ENCODE measurements around the gene SLC2A2. TPM values are rescaled to one million over a fixed set of nuclear protein-coding genes. Genes with fewer than 3 reads are reported as not detected.

SLC2A2 gene
- total RNA-seq, 1 experiment from 2014 or later = 4.6 TPM

DNA sequence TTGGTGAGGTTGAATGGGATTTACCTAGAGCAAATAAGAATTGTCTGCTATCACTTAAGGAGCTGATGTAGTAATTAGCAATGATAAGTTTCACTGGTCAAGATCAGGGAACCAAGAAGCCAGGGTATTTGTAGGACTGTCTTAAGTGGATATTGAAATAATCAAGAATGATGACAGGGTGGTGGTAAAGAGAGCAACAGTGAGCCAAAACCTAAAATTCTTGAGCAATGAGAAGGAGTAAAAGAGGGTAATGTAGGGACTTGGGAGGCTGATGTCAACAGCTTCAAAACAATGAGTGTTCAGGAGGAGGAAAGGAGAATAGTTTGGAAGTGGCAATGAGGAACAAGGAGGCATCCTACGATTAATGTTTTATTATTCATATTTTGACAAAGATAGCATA is 31.5 kb upstream of the SLC2A2 start:
- CTCF ChIA-PET = no interaction called here
- no peak for DNase-seq

GRCh38 chr3:171057072-171057471 is 30.6 kb upstream of the SLC2A2 start:
- ChIA-PET CTCF (no interaction called here), POLR2A (no interaction called here)
- H3K9me3 ChIP-seq = no peaks in the 10 kb centered on the region
- H3K9me3 Mint-ChIP-seq (ENCODE audit: unreplicated experiment) = no peaks in the 10 kb centered on the region
- H3K4me1 Mint-ChIP-seq (ENCODE audit: low read depth, unreplicated experiment) = peaks cover 7% of the 10 kb centered on the region
- H3K4me3 Mint-ChIP-seq (ENCODE audit: unreplicated experiment) = no peak overlapping the region
- peaks cover 6% of the 10 kb centered on the region for H3K36me3 Mint-ChIP-seq (ENCODE audit: insufficient read depth, unreplicated experiment)
- intact Hi-C loops (cut with micrococcal nuclease; ENCODE audit: unreplicated experiment) = no loop called here
- peaks cover 73% of the 10 kb centered on the region for H3K4me1 ChIP-seq
- H3K27ac Mint-ChIP-seq (ENCODE audit: unreplicated experiment) = no peak overlapping the region
- no peaks in the 10 kb centered on the region for H3K36me3 ChIP-seq (ENCODE audit: control insufficient read depth, insufficient read depth, low read length)
- TF ChIP-seq, protein P1, sequence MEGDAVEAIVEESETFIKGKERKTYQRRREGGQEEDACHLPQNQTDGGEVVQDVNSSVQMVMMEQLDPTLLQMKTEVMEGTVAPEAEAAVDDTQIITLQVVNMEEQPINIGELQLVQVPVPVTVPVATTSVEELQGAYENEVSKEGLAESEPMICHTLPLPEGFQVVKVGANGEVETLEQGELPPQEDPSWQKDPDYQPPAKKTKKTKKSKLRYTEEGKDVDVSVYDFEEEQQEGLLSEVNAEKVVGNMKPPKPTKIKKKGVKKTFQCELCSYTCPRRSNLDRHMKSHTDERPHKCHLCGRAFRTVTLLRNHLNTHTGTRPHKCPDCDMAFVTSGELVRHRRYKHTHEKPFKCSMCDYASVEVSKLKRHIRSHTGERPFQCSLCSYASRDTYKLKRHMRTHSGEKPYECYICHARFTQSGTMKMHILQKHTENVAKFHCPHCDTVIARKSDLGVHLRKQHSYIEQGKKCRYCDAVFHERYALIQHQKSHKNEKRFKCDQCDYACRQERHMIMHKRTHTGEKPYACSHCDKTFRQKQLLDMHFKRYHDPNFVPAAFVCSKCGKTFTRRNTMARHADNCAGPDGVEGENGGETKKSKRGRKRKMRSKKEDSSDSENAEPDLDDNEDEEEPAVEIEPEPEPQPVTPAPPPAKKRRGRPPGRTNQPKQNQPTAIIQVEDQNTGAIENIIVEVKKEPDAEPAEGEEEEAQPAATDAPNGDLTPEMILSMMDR (IDR thresholded peaks at IDR 0.05; ENCODE audit: insufficient read depth in 1 of 2, low read depth in 1 of 2, low read length in 1 of 2, severe bottlenecking in 1 of 2, unreplicated experiment in 1 of 2) = no peak
- H3K27me3 ChIP-seq (replicated peaks; ENCODE audit: control insufficient read depth, insufficient read depth, low read length) = no peaks in the 10 kb centered on the region
- no peak overlapping the region for H3K4me3 ChIP-seq (ENCODE audit: low read depth, low read length)
- no peak for DNase-seq
- no TSS peak for BruUV-seq (replicated peaks)
- H3K27me3 Mint-ChIP-seq (ENCODE audit: insufficient read depth, unreplicated experiment) = no peaks in the 10 kb centered on the region

More for the DNA sequence above, 31.5 kb upstream of the SLC2A2 start:
- no peak overlapping the region for H3K4me3 Mint-ChIP-seq (ENCODE audit: unreplicated experiment)
- intact Hi-C loops (cut with micrococcal nuclease; ENCODE audit: unreplicated experiment) = no loop called here
- no peak overlapping the region for H3K27ac Mint-ChIP-seq (ENCODE audit: unreplicated experiment)
- no peaks in the 10 kb centered on the region for H3K36me3 Mint-ChIP-seq (ENCODE audit: insufficient read depth, unreplicated experiment)
- no peaks in the 10 kb centered on the region for H3K27me3 ChIP-seq (replicated peaks; ENCODE audit: control insufficient read depth, insufficient read depth, low read length)
- no peak overlapping the region for H3K4me3 ChIP-seq (ENCODE audit: low read depth, low read length)
- peaks cover 7% of the 10 kb centered on the region for H3K4me1 Mint-ChIP-seq (ENCODE audit: low read depth, unreplicated experiment)
- peaks cover 71% of the 10 kb centered on the region for H3K4me1 ChIP-seq
- TF ChIP-seq, protein P1 (IDR thresholded peaks at IDR 0.05; ENCODE audit: insufficient read depth in 1 of 2, low read depth in 1 of 2, low read length in 1 of 2, severe bottlenecking in 1 of 2, unreplicated experiment in 1 of 2) = no peak
- H3K27me3 Mint-ChIP-seq (ENCODE audit: insufficient read depth, unreplicated experiment) = no peaks in the 10 kb centered on the region
- no peaks in the 10 kb centered on the region for H3K9me3 Mint-ChIP-seq (ENCODE audit: unreplicated experiment)
- POLR2A ChIA-PET = no interaction called here
- H3K36me3 ChIP-seq (ENCODE audit: control insufficient read depth, insufficient read depth, low read length) = no peaks in the 10 kb centered on the region
- no peaks in the 10 kb centered on the region for H3K9me3 ChIP-seq
- BruUV-seq (replicated peaks) = no TSS peak

DNA sequence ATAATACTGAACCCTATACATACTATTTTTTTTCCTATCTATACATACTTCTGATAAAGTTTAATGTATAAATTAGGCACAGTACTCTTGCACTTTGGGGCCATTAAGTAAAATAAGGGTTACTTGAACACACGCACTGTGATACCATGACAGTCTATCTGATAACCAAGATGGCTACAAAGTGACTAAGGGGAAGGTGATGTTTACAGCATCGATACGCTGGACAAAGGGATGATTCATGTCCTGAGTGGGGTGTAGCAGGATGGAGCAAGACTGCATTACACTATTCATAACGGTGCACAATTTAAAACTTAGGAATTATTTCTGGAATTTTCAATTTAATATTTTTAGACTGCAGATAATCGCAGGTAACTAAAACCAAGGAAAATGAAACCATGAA is 30.0 kb upstream of the SLC2A2 start:
- Histone ChIP-seq H3K4me3 (ENCODE audit: low read depth, low read length) (no peak overlapping the region), H3K9me3 (no peaks in the 10 kb centered on the region), H3K27me3 (replicated peaks; ENCODE audit: control insufficient read depth, insufficient read depth, low read length) (no peaks in the 10 kb centered on the region), H3K36me3 (ENCODE audit: control insufficient read depth, insufficient read depth, low read length) (no peaks in the 10 kb centered on the region), H3K4me1 (peaks cover 73% of the 10 kb centered on the region)
- Mint-ChIP-seq H3K9me3 (ENCODE audit: unreplicated experiment) (no peaks in the 10 kb centered on the region), H3K27me3 (ENCODE audit: insufficient read depth, unreplicated experiment) (no peaks in the 10 kb centered on the region), H3K36me3 (ENCODE audit: insufficient read depth, unreplicated experiment) (peaks cover 6% of the 10 kb centered on the region), H3K27ac (ENCODE audit: unreplicated experiment) (no peak overlapping the region), H3K4me3 (ENCODE audit: unreplicated experiment) (no peak overlapping the region), H3K4me1 (ENCODE audit: low read depth, unreplicated experiment) (peaks cover 7% of the 10 kb centered on the region)
- no TSS peak for BruUV-seq (replicated peaks)
- intact Hi-C loops (cut with micrococcal nuclease; ENCODE audit: unreplicated experiment) = no loop called here
- TF ChIP-seq, protein P1 (IDR thresholded peaks at IDR 0.05; ENCODE audit: insufficient read depth in 1 of 2, low read depth in 1 of 2, low read length in 1 of 2, severe bottlenecking in 1 of 2, unreplicated experiment in 1 of 2) = no peak
- no peak for DNase-seq
- POLR2A ChIA-PET = no interaction called here
- CTCF ChIA-PET = no interaction called here

Measured in Caco-2 (cell line).